HepG2 (cell line): ENCODE data around the gene SLC25A22. TPM values are rescaled to one million over a fixed set of nuclear protein-coding genes. Genes with fewer than 3 reads are reported as not detected.

Experiments used
- CAMTA2 ChIP-seq: sonication (generic); formaldehyde crosslinking; IDR thresholded peaks from 2 replicates; pipeline ENCODE4 v1.4.0; 2020; ENCODE audit warnings: mild to moderate bottlenecking, missing genetic modification reagents, borderline replicate concordance
- CBFB ChIP-seq: sonication (generic); formaldehyde crosslinking; IDR thresholded peaks from 2 replicates; pipeline ENCODE4 v1.4.0; 2020; ENCODE audit warnings: missing genetic modification reagents
- MAFG ChIP-seq: sonication (generic); formaldehyde crosslinking; IDR thresholded peaks from 2 replicates; pipeline ENCODE4 v1.5.1; 2020; ENCODE audit warnings: mild to moderate bottlenecking, missing genetic modification reagents
- MNT ChIP-seq: fragments of 450-650 bp; IDR thresholded peaks from 2 replicates; pipeline ENCODE4 v1.6.1; 2016
- POLR2G ChIP-seq: fragments of 200-400 bp; formaldehyde crosslinking; IDR thresholded peaks from 2 replicates; pipeline ENCODE4 v1.6.1; 2018; ENCODE audit warnings: mild to moderate bottlenecking, low read depth, low read length, moderate library complexity
- SMC3 ChIP-seq: IDR thresholded peaks from 2 replicates; pipeline ENCODE4 v1.6.1; 2011; ENCODE audit warnings: low read length, improper control_type of control experiment
- SMYD3 ChIP-seq: sonication (generic); formaldehyde crosslinking; IDR thresholded peaks from 2 replicates; pipeline ENCODE4 v1.8.1; 2023; ENCODE audit warnings: mild to moderate bottlenecking, missing genetic modification reagents
- TAF15 ChIP-seq: fragments of 200-400 bp; formaldehyde crosslinking; IDR thresholded peaks from one replicate; pipeline ENCODE4 v1.6.1; 2018; ENCODE audit warnings: mild to moderate bottlenecking, low read depth, low read length; ENCODE audit not compliant: poor library complexity, severe bottlenecking
- ZC3H13 ChIP-seq: sonication (generic); formaldehyde crosslinking; IDR thresholded peaks from 2 replicates; pipeline ENCODE4 v1.8.1; 2023; ENCODE audit warnings: mild to moderate bottlenecking, missing genetic modification reagents, moderate library complexity
- ZNF224 ChIP-seq: sonication (generic); formaldehyde crosslinking; IDR thresholded peaks from 2 replicates; pipeline ENCODE4 v1.5.0; 2020; ENCODE audit warnings: mild to moderate bottlenecking, missing genetic modification reagents
- ZNF572 ChIP-seq: sonication (generic); formaldehyde crosslinking; IDR thresholded peaks from 2 replicates; pipeline ENCODE4 v1.5.1; 2020; ENCODE audit warnings: mild to moderate bottlenecking, missing genetic modification reagents
- ZNF589 ChIP-seq: sonication (generic); formaldehyde crosslinking; conservative IDR thresholded peaks from 2 replicates; pipeline ENCODE4 v1.8.0; 2022; ENCODE audit warnings: mild to moderate bottlenecking, moderate library complexity, missing genetic modification reagents
- ZNF615 ChIP-seq: sonication (generic); formaldehyde crosslinking; IDR thresholded peaks from 2 replicates; pipeline ENCODE4 v1.5.0; 2020; ENCODE audit warnings: mild to moderate bottlenecking, missing genetic modification reagents, borderline replicate concordance
- ZNF687 ChIP-seq: sonication (generic); formaldehyde crosslinking; IDR thresholded peaks from 2 replicates; pipeline ENCODE4 v1.5.1; 2020; ENCODE audit warnings: mild to moderate bottlenecking, missing genetic modification reagents, moderate library complexity
- ZNF83 ChIP-seq: sonication (generic); formaldehyde crosslinking; IDR thresholded peaks from 2 replicates; pipeline ENCODE4 v1.4.0; 2020; ENCODE audit warnings: missing genetic modification reagents, mild to moderate bottlenecking, borderline replicate concordance
- ZSCAN20 ChIP-seq: sonication (generic); formaldehyde crosslinking; IDR thresholded peaks from 2 replicates; pipeline ENCODE4 v1.4.0; 2020; ENCODE audit warnings: missing genetic modification reagents, mild to moderate bottlenecking, borderline replicate concordance
- ZSCAN31 ChIP-seq: sonication (generic); formaldehyde crosslinking; IDR thresholded peaks from 2 replicates; pipeline ENCODE4 v1.5.0; 2020; ENCODE audit warnings: low read depth, mild to moderate bottlenecking, missing genetic modification reagents
- polyA plus RNA-seq, 8 experiments: library from polyadenylated mRNA; depleted of rRNA in 3 of 8; stranded (reverse) in 7 of 8; unstranded in 1 of 8; fragments of >200 nt; fragmentation: Illumina TruSeq in 4 of 8; extraction: Trizol in 4 of 8; gene quantifications; 2 replicates each; pipeline versions ENCODE4 v1.2.1 to v1.2.3, GENCODE V29; 2011 to 2016; ENCODE audit warnings: low read depth in 4 of 8, missing spikeins in 1 of 8, mixed read lengths in 1 of 8; ENCODE audit not compliant: insufficient read depth in 1 of 8
- total RNA-seq, 5 experiments: library from RNA; depleted of rRNA; stranded (reverse); fragments of >200 nt; fragmentation: Illumina TruSeq; extraction: Trizol; gene quantifications; 2 replicates each; pipeline ENCODE4 v1.2.3, GENCODE V29; 2016; ENCODE audit warnings: low read depth in 1 of 5
- TF ChIP-seq, protein P1 (sequence below): sonication (generic); formaldehyde crosslinking; IDR thresholded peaks from 2 replicates; pipeline ENCODE4 v1.8.0; 2022; ENCODE audit warnings: missing genetic modification reagents, mild to moderate bottlenecking, borderline replicate concordance
- TF ChIP-seq, protein P2 (sequence below): sonication (generic); formaldehyde crosslinking; IDR thresholded peaks from 2 replicates; pipeline ENCODE4 v1.4.0; 2020; ENCODE audit warnings: missing genetic modification reagents
- TF ChIP-seq, protein P3 (sequence below): sonication (generic); formaldehyde crosslinking; IDR thresholded peaks from 2 replicates; pipeline ENCODE4 v1.5.1; 2020; ENCODE audit warnings: missing genetic modification reagents, mild to moderate bottlenecking, borderline replicate concordance

Gene SLC25A22
- total and polyA plus RNA-seq, 2 of the 13 experiments (the other 11 are each of a cell fraction or from before 2014, with no cell fraction given) = 12.4 to 19.2 TPM

DNA sequence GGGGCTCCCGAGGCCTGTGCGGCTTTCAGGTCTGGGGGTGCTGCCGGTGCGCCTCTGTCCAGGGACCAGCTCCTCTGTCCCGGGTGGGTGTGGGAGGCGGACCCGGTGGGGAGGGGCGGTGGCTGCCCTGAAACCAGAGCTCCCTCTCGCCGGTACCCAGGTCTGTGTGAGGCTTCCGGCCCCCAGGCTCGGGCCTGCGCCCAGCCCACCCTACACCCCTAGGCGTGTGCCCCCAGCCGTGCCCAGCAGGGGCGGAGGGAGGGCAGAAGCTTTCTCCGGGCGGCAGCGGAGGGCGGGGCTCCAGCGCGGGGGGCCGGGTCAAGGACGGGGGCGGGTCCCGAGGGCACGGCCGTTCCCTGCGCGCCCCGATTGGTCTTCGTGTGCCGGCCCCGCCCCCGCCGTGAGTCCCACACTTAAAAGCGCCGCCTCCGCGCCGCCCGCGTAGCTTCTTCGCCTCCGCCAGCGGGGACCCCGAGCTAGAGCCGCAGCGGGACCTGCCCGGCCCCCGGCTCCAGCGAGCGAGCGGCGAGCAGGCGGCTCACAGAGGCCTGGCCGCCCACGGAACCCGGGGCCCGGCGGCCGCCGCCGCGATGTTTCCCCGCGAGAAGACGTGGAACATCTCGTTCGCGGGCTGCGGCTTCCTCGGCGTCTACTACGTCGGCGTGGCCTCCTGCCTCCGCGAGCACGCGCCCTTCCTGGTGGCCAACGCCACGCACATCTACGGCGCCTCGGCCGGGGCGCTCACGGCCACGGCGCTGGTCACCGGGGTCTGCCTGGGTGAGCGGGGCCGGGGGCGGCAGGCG lies 21.2 kb upstream of the SLC25A22 start (continued):
- TF ChIP-seq POLR2G = peak; percentile 96
- peak; percentile 62; the same call in 1 of the 2 replicates for TF ChIP-seq ZSCAN20 (CRISPR knock-in tag)
- TF ChIP-seq MNT = no peak
- TF ChIP-seq MAFG (CRISPR knock-in tag) = no peak
- TF ChIP-seq ZNF83 = no peak
- TF ChIP-seq, protein P1, sequence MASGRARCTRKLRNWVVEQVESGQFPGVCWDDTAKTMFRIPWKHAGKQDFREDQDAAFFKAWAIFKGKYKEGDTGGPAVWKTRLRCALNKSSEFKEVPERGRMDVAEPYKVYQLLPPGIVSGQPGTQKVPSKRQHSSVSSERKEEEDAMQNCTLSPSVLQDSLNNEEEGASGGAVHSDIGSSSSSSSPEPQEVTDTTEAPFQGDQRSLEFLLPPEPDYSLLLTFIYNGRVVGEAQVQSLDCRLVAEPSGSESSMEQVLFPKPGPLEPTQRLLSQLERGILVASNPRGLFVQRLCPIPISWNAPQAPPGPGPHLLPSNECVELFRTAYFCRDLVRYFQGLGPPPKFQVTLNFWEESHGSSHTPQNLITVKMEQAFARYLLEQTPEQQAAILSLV (CRISPR knock-in tag) = no peak; the same call in 1 of the 2 replicates
- no peak for TF ChIP-seq ZSCAN31 (CRISPR knock-in tag)
- no peak for TF ChIP-seq ZC3H13 (CRISPR knock-in tag)
- TF ChIP-seq ZNF224 = 0 out of 2 replicates have a peak, but pooled peaks have one; percentile 11
- TF ChIP-seq, protein P2, sequence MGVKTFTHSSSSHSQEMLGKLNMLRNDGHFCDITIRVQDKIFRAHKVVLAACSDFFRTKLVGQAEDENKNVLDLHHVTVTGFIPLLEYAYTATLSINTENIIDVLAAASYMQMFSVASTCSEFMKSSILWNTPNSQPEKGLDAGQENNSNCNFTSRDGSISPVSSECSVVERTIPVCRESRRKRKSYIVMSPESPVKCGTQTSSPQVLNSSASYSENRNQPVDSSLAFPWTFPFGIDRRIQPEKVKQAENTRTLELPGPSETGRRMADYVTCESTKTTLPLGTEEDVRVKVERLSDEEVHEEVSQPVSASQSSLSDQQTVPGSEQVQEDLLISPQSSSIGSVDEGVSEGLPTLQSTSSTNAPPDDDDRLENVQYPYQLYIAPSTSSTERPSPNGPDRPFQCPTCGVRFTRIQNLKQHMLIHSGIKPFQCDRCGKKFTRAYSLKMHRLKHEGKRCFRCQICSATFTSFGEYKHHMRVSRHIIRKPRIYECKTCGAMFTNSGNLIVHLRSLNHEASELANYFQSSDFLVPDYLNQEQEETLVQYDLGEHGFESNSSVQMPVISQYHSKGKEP = no peak
- TF ChIP-seq ZNF615 (CRISPR knock-in tag) = no peak
- TF ChIP-seq SMC3 = no peak
- TF ChIP-seq CBFB (CRISPR knock-in tag) = no peak
- TF ChIP-seq SMYD3 (CRISPR knock-in tag) = 0 out of 2 replicates have a peak, but pooled peaks have one; percentile 29
- TF ChIP-seq TAF15 = no peak
- peak; percentile 61 for TF ChIP-seq ZNF687 (CRISPR knock-in tag)
- TF ChIP-seq ZNF572 (CRISPR knock-in tag) = no peak
- TF ChIP-seq, protein P3, sequence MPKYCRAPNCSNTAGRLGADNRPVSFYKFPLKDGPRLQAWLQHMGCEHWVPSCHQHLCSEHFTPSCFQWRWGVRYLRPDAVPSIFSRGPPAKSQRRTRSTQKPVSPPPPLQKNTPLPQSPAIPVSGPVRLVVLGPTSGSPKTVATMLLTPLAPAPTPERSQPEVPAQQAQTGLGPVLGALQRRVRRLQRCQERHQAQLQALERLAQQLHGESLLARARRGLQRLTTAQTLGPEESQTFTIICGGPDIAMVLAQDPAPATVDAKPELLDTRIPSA (CRISPR knock-in tag) = no peak
- TF ChIP-seq CAMTA2 (CRISPR knock-in tag) = no peak
- 0 out of 2 replicates have a peak, but pooled peaks have one; percentile 3 for TF ChIP-seq ZNF589
